Aorta (tissue), 5 donors: ENCODE measurements around the gene THEM5. TPM values are rescaled to one million over a fixed set of nuclear protein-coding genes. Genes with fewer than 3 reads are reported as not detected.
"Not testable (repeated sequence)": the region's sequence is repeated elsewhere in the genome, so short reads cannot be mapped to it uniquely, and the experiment has no call there.

ENCODE experiments used
- ATAC-seq: fragments of 200-7000 bp; cut with Tn5 transposase; one replicate; pipeline ENCODE4 v1.9.1; 2022; ENCODE audit warnings: moderate library complexity; ENCODE audit not compliant: low FRiP score
- DNase-seq, 2 donors: peaks; one replicate each; pipeline ENCODE4 v3.0.0-alpha.2; 2020
- H3K27ac ChIP-seq, 2 donors: one replicate each; pipeline ENCODE4 v1.5.1; 2013; ENCODE audit warnings: low read length in 2 of 2, mild to moderate bottlenecking in 2 of 2, moderate library complexity in 2 of 2, control low read depth in 1 of 2, inconsistent platforms in 1 of 2, low read depth in 1 of 2
- H3K27me3 ChIP-seq, 2 donors: one replicate each; pipeline ENCODE4 v1.6.1; 2013; ENCODE audit warnings: control low read depth in 1 of 2, low read length in 1 of 2, mild to moderate bottlenecking in 1 of 2, moderate library complexity in 1 of 2; ENCODE audit not compliant: insufficient read depth in 2 of 2, control insufficient read depth in 1 of 2
- H3K36me3 ChIP-seq, 2 donors: one replicate each; pipeline ENCODE4 v1.6.1; 2013; ENCODE audit warnings: control low read depth in 1 of 2, low read length in 1 of 2, mild to moderate bottlenecking in 1 of 2; ENCODE audit not compliant: insufficient read depth in 2 of 2, control insufficient read depth in 1 of 2
- H3K4me1 ChIP-seq, 2 donors: one replicate each; pipeline ENCODE4 v1.6.1; 2013; ENCODE audit warnings: low read length in 2 of 2, control low read depth in 1 of 2, mild to moderate bottlenecking in 1 of 2, moderate library complexity in 1 of 2; ENCODE audit not compliant: insufficient read depth in 2 of 2, control insufficient read depth in 1 of 2
- H3K4me3 ChIP-seq, 2 donors: one replicate each; pipeline ENCODE4 v1.5.1; 2013; ENCODE audit warnings: low read length in 2 of 2, control low read depth in 1 of 2, mild to moderate bottlenecking in 1 of 2
- H3K9me3 ChIP-seq: one replicate; pipeline ENCODE4 v1.6.1; 2013; ENCODE audit warnings: mild to moderate bottlenecking, low read length; ENCODE audit not compliant: control insufficient read depth
- WGBS, 2 donors: extraction: QIAGEN DNeasy Blood & Tissue Kit; methylation state at CpG; one replicate each; pipeline ENCODE4 v1.1.7; 2013; 5-methylcytosine and 5-hydroxymethylcytosine counted together
- intact Hi-C, 2 donors: fragments of 100-400 bp; cut with DNase I; formaldehyde crosslinking; loops; one replicate each; pipeline versions ENCODE4 v1.14.2 to v1.15.0; 2022
- polyA plus RNA-seq, 2 donors: library from polyadenylated mRNA; stranded (reverse); fragments of 200-250 nt; gene quantifications; one replicate each; pipeline ENCODE4 v1.2.3, GENCODE V29; 2013
- total RNA-seq, 2 donors: library from RNA; stranded (reverse); fragmentation: NEBNext Ultra II Directional; extraction: Animal tissue kit (Norgen Biotek cat#: 25700); gene quantifications; one replicate each; pipeline ENCODE4 v1.2.1, GENCODE V29; 2021
- donor health status: healthy with polysubstance abuse.
- donor health status: Bipolar disorder and iron deficiency.
- donor health status: DM: no; HTN: no; CAD: no.
- donor health status: DM: no; HTN: no; CAD: no.
- donor health status: DM: yes; HTN: yes; CAD: no.

THEM5 gene
- total and polyA plus RNA-seq, 4 donors: not detected

DNA sequence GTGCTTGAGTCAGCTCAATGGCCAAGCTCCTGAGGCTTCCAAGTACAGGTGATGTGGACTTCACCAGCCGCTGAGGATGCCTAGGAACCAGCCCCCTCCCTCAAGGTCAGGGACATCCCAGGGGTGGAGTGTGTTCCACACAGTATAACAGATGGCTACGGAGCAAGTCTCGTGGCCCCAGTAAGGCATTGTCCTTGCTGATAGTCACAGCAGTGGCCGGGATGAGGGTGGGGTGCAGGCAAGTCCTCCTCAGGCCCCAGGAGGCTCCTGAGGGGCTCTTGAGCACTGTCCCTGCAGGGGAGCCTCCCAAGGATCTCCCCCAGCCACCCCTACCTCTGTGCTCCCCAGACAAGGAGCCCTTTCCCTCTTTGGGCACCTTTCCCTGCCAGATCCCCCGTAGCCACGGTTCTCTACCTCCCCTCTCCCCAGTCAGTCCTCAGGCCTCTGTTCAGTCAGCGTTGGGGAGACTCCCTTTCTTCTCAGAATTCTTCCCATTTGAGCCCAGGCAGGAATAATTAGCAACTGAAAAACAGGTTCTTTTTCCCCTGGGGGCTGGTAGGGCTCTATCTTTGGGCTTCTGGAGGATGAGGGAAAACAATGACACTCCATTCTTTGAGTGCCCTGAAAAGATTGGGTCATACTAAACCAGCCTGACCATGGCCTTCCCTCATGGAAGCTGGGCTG is 7.1 kb upstream of the THEM5 start:
- intact Hi-C loops: no loop called here
- Histone ChIP-seq H3K27ac (no peak overlapping the region), H3K36me3 (no peaks in the 10 kb centered on the region), H3K4me1 (no peaks in the 10 kb centered on the region), H3K9me3 (no peaks in the 10 kb centered on the region), H3K27me3 (no peaks in the 10 kb centered on the region), H3K4me3 (no peak overlapping the region)
- WGBS, 2 donors: 88 to 90% methylated on average over 7 of the region's 7 CpGs
- ATAC-seq (peak; percentile 9), DNase-seq (no peak)

DNA sequence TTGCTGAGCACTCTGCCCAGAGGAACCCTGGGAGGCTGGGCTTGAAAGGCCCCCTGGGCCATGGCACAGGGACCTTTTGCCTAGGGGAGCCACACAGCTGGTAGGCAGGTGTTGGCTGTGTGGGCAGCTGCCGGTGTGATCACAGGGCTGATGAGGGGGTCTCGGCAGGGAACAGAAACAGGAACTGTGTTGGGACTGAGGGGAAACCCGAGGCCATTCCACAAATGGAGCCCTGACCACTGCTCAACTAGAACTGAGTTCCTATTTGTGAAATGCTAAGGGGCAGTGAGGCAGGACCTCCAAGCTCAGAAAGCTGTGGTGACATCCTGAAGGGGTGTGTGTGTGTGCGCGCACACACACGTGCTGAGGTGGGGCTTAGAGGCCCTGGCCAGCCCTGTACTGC is 6.4 kb upstream of the THEM5 start:
- no peak overlapping the region for H3K4me3 ChIP-seq
- no peak overlapping the region for H3K27ac ChIP-seq
- H3K27me3 ChIP-seq: no peaks in the 10 kb centered on the region
- DNase-seq (no peak), ATAC-seq (no peak)
- no peaks in the 10 kb centered on the region for H3K4me1 ChIP-seq
- H3K36me3 ChIP-seq: no peaks in the 10 kb centered on the region
- H3K9me3 ChIP-seq: no peaks in the 10 kb centered on the region
- WGBS, 2 donors: 89 to 90% methylated on average over 6 of the region's 6 CpGs
- intact Hi-C loops: no loop called here

DNA sequence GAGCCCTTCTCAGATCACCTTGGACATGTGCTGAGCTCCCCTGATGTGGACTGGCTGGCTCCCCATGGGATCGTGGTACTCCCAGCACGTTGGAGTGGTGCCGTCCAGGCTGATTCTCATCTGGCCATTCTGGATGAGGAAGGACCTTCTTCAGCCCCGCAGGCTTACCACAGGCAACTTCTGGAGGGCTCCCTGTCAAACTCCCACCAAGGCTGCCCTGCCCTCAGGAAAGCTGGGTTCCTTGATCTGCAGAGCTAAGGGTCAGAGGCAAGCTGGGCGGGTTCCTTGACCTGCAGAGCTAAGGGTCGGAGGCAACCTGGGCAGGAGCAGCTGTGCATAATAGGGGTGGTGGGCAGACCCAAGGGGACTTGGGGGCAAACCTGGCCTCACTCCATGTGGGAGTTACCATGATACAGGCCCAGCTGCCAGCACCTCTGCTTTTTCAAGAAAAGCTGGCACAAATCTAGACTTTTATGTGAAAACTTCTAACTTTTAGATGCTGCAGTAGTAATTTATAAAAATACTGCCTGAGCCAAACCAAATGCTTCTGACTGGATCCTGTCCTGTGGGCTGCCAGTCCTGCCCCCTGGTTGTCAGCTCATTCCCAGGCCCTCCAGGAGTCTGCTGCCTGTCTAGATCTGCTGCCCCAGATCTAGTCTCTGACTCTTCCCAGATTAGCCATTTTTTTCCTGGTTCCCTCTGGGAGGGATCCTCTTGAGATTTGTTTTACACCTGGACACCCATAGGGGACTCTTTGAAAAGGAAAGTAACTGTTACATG is 5.6 kb upstream of the THEM5 start:
- Histone ChIP-seq H3K9me3 (no peaks in the 10 kb centered on the region), H3K27ac (no peak overlapping the region), H3K4me1 (no peaks in the 10 kb centered on the region), H3K36me3 (no peaks in the 10 kb centered on the region), H3K4me3 (no peak overlapping the region), H3K27me3 (no peaks in the 10 kb centered on the region)
- intact Hi-C loops: no loop called here
- DNase-seq (no peak), ATAC-seq (no peak)
- WGBS, 2 donors: 87 to 88% methylated on average over 6 of the region's 6 CpGs

DNA sequence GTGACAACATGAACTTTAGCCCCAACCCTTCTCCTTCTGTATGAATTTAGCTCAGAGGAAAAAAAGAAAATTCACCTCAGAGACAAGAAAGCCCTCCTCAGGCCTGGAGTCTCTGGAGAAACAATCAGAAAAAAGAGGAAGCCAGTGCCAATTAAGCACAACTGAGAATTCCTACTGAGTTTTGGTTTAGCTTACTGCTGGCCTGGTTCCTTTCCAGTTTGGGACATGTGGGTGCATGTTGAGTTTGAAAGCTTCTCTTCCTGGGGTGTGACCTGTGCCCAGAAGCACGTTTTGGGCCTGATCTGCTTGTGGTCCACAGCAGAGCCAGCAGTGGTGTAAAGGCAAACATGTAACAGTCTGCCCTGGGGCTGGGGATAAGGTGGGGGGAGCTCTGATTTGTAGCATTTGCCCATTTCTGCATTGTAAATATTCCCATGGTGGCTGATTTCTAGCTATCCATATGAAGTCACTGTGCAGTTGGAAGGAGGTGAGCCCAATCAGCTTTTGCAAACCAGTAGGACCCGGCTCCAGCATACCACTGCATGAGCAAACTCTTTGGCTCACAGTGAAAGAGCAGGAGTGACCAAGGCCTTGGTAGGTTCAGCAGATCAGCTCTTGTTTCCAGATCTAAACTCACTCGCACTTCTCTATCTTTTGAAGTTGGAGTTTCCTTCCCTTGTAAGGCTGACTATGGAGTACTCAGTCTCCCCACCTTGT is 4.7 kb upstream of the THEM5 start:
- H3K27me3 ChIP-seq: no peaks in the 10 kb centered on the region
- WGBS, 2 donors: 34 to 49% methylated on average over 3 of the region's 3 CpGs
- no peak overlapping the region for H3K4me3 ChIP-seq
- ATAC-seq: no peak
- no peak for DNase-seq
- H3K36me3 ChIP-seq: no peaks in the 10 kb centered on the region
- intact Hi-C loops: no loop called here
- no peak overlapping the region for H3K27ac ChIP-seq
- no peaks in the 10 kb centered on the region for H3K4me1 ChIP-seq
- no peaks in the 10 kb centered on the region for H3K9me3 ChIP-seq

DNA sequence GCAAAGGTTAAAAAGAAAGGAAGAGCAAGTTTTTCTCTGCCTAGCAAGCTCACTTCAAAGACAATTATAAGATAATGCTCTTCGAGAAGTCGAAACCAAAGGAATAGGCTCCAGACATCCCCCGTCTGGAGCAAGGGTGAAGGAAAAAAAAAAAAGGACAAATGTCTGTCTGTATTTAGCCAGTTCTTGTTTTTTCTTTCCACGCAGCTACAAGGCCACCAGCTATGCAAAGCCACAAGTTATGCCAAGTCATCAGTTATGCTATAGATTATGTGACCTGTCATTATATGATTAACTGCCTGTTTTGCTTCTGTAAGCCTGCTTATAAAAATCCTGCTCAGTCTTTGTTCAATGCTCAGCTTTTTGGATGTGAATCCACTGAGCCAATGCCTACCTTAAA is 2.4 kb upstream of the THEM5 start:
- ATAC-seq: no peak
- H3K27ac ChIP-seq: no peak overlapping the region
- no peaks in the 10 kb centered on the region for H3K27me3 ChIP-seq
- no peaks in the 10 kb centered on the region for H3K4me1 ChIP-seq
- H3K36me3 ChIP-seq: no peaks in the 10 kb centered on the region
- DNase-seq: no peak
- no peaks in the 10 kb centered on the region for H3K9me3 ChIP-seq
- intact Hi-C loops: no loop called here
- 8 to 27% methylated on average over 4 of the region's 4 CpGs for WGBS, 2 donors
- H3K4me3 ChIP-seq: no peak overlapping the region

DNA sequence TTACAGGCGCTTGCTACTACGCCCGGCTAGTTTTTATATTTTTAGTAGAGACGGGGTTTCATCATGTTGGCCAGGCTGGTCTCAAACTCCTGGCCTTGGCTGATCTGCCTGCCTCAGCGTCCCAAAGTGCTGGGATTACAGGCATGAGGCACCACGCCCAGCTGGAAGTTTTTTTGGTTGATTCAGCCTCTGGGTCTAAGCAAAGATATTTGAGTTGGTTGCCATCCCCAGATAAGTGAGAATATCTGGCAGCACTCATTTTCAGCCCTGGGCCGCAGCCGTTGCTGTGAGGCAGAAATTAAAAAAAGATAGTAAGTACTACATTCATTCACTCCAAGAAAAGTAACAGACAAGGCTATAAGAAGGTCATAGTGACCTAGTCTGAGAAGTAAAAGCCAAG is 2.0 kb upstream of the THEM5 start:
- H3K36me3 ChIP-seq, H3K27me3 ChIP-seq, H3K4me1 ChIP-seq, intact Hi-C loops, H3K27ac ChIP-seq, H3K9me3 ChIP-seq, H3K4me3 ChIP-seq: not testable (repeated sequence)
- DNase-seq: peak in 1 of 2 donors; percentile 59
- WGBS, 2 donors: 4 to 9% methylated on average over 8 of the region's 8 CpGs
- peak; percentile 37 for ATAC-seq

DNA sequence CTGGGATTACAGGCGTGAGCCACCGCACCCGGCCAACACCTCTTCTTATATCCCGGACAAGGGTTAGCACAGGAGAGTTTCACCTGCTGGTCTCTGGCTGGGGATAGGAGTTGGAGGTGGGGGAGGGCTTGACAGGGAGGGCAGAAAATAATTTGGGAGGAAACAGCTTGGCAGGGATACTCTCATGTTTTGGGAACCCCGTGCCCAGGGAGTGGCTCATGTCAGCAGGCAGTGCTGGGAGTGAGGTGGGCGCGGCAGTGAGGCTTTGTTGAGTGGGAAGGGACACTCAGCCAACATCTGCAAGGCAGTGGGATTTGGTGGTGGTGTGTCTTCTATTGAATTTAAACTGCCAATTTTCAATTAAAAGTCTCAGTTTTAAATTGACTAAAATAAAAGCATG is 1.1 kb upstream of the THEM5 start:
- Histone ChIP-seq H3K9me3 (no peaks in the 10 kb centered on the region), H3K4me3 (no peak overlapping the region), H3K36me3 (no peaks in the 10 kb centered on the region), H3K27ac (no peak overlapping the region), H3K27me3 (no peaks in the 10 kb centered on the region), H3K4me1 (no peaks in the 10 kb centered on the region)
- no peak for DNase-seq
- 89 to 91% methylated on average over 7 of the region's 7 CpGs for WGBS, 2 donors
- intact Hi-C loops: no loop called here
- ATAC-seq: no peak

DNA sequence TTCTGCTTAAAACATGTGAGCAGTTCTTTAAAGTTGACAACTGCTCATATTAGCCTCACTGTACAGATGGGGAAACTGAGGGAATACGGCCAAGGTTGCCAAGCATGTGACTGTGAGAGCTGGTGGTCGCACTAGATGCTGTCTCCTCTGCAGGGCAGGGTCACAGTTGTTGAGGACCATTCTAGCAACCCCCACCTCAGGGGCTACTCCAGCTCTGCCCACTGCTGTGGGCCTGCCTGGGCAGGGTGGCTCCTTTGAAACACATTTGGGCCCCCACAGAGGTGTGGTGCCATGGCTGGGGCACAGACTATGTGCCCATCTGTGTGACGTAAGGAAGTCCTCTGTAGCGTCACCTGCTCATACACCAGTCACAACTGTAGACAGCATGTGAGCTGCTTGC is 779 bp downstream of the THEM5 start:
- no peak overlapping the region for H3K27ac ChIP-seq
- no peaks in the 10 kb centered on the region for H3K9me3 ChIP-seq
- WGBS, 2 donors: 94 to 95% methylated on average over 4 of the region's 4 CpGs
- DNase-seq (no peak), ATAC-seq (no peak)
- H3K4me3 ChIP-seq: no peak overlapping the region
- H3K4me1 ChIP-seq: no peaks in the 10 kb centered on the region
- H3K36me3 ChIP-seq: no peaks in the 10 kb centered on the region
- intact Hi-C loops: no loop called here
- no peaks in the 10 kb centered on the region for H3K27me3 ChIP-seq
